Measurements from ENCODE around the gene GPATCH2.

GPATCH2 gene

DNA sequence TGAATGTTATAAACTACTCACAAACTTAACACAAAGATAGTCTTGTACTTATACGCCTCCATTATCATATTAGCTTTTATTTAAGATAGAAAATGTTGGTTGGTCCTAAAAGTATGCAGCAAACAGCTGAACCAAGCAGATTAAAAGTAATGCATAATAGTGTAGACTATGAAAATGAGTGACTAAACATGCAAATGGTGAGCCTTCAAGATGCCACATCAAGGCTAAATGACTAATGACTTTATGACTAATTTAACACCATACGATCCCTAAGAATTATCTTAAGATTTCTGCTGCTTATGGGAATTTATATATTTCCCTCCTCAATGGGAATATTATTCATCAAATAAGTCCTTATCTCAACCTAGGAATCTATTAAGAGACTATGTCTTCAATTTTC lies 4.6 kb downstream of the GPATCH2 start:
- H3K4me1 ChIP-seq (ENCODE audit: control insufficient read depth, insufficient read depth, low read length, poor library complexity, severe bottlenecking) = no peaks in the 10 kb centered on the region
- no peaks in the 10 kb centered on the region for H3K9me3 ChIP-seq (ENCODE audit: control insufficient read depth, low read length)
- WGBS, 2 experiments (ENCODE audit: insufficient coverage in 2 of 2) = no CpG with 5 or more reads among the region's 2 CpGs
- H3K27ac ChIP-seq (ENCODE audit: low read depth, low read length, severe bottlenecking) = no peak overlapping the region
- no peak overlapping the region for H3K4me3 ChIP-seq (ENCODE audit: extremely low read depth, insufficient read depth, low read length, poor library complexity, severe bottlenecking)
- no peaks in the 10 kb centered on the region for H3K36me3 ChIP-seq (ENCODE audit: control insufficient read depth, insufficient read depth, low read length)

- no peak overlapping the region for H3K27ac ChIP-seq (ENCODE audit: low read depth, low read length, severe bottlenecking)
- H3K4me1 ChIP-seq (ENCODE audit: control insufficient read depth, insufficient read depth, low read length, poor library complexity, severe bottlenecking) = no peaks in the 10 kb centered on the region
- 100% methylated on average over 1 of the region's 3 CpGs; no CpG with 5 or more reads in 1 of the 2 experiments for WGBS, 2 experiments (ENCODE audit: insufficient coverage in 2 of 2)
- peaks cover 15% of the 10 kb centered on the region for H3K36me3 ChIP-seq (ENCODE audit: control insufficient read depth, insufficient read depth, low read length)
- H3K9me3 ChIP-seq (ENCODE audit: control insufficient read depth, low read length) = no peaks in the 10 kb centered on the region
- no peak overlapping the region for H3K4me3 ChIP-seq (ENCODE audit: extremely low read depth, insufficient read depth, low read length, poor library complexity, severe bottlenecking)
These were observed 8.8 kb downstream of the GPATCH2 start for GRCh38 chr1:217622042-217622441.

DNA sequence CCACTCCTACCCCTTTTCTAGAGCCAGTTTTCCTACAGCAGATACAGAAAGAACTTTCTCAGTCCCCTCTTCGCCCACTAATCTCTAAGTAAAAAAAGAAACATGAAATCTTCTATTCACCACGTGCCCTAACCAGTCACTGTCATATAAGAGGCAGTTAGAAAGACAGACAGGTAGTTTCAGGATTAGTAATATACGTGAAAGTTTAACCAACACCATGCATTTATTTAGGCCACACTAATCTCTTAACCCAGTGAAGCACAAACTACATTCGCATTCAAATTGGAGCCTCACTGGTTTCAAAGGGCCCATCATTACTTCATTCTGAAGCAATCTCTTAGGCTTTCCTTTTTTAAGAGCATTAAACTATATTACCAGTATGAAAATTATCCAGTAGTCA lies 10.1 kb downstream of the GPATCH2 start:
- Histone ChIP-seq H3K4me3 (ENCODE audit: extremely low read depth, insufficient read depth, low read length, poor library complexity, severe bottlenecking) (no peak overlapping the region), H3K4me1 (ENCODE audit: control insufficient read depth, insufficient read depth, low read length, poor library complexity, severe bottlenecking) (no peaks in the 10 kb centered on the region), H3K9me3 (ENCODE audit: control insufficient read depth, low read length) (no peaks in the 10 kb centered on the region), H3K27ac (ENCODE audit: low read depth, low read length, severe bottlenecking) (no peak overlapping the region), H3K36me3 (ENCODE audit: control insufficient read depth, insufficient read depth, low read length) (peaks cover 15% of the 10 kb centered on the region)
- WGBS, 2 experiments (ENCODE audit: insufficient coverage in 2 of 2) = 96 to 100% methylated on average over 1 to 2 of the region's 4 CpGs

DNA sequence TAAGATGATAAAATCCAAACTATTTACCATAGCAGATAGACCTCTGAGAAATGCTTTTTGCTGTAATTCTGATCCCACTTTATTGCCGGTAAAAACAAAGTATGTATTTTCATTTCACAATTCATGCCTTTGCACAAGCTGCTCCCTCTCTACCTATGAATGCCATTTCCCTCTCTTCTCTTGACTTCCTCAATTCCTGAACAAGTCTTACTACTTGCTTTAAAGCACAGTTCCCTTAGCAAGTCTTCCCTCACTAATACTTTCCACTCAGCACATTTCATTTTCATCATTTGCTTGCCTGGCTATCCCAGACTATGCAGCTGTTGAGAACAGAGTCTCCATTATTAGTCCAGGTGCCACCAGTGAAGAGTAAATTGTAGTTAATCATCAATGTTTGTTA lies 13.8 kb downstream of the GPATCH2 start:
- Histone ChIP-seq H3K4me1 (ENCODE audit: control insufficient read depth, insufficient read depth, low read length, poor library complexity, severe bottlenecking) (no peaks in the 10 kb centered on the region), H3K36me3 (ENCODE audit: control insufficient read depth, insufficient read depth, low read length) (peaks cover 15% of the 10 kb centered on the region), H3K9me3 (ENCODE audit: control insufficient read depth, low read length) (no peaks in the 10 kb centered on the region), H3K27ac (ENCODE audit: low read depth, low read length, severe bottlenecking) (no peak overlapping the region), H3K4me3 (ENCODE audit: extremely low read depth, insufficient read depth, low read length, poor library complexity, severe bottlenecking) (no peak overlapping the region)
- WGBS, 2 experiments (ENCODE audit: insufficient coverage in 2 of 2) = 100% methylated on average over 1 of the region's 1 CpG

DNA sequence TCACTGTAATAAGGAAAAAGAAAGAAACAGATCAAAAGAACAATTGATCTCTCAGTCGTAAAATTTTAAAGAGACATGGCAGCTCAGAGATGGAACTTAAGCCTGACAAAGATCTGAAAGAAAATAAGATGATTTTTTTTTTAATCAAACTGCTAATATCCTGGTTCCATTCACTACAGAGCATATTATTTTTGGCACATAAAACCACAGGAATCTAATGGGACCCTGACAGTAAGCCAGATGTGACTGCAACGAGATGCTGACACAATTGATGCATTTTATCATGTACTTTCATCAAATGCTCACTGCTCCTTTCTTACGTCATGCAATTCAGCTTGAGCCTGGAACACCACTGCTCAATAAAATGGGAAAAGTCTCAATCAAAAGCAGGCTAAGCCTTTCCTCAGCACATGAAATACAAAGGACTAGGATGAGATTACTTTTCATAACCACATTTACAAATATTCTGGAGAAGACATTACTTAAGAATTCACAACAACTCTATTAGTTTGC lies 16.6 kb downstream of the GPATCH2 start:
- Histone ChIP-seq H3K4me3 (ENCODE audit: extremely low read depth, insufficient read depth, low read length, poor library complexity, severe bottlenecking) (no peak overlapping the region), H3K27ac (ENCODE audit: low read depth, low read length, severe bottlenecking) (no peak overlapping the region), H3K9me3 (ENCODE audit: control insufficient read depth, low read length) (no peaks in the 10 kb centered on the region), H3K4me1 (ENCODE audit: control insufficient read depth, insufficient read depth, low read length, poor library complexity, severe bottlenecking) (no peaks in the 10 kb centered on the region), H3K36me3 (ENCODE audit: control insufficient read depth, insufficient read depth, low read length) (peaks cover 23% of the 10 kb centered on the region)
- WGBS, 2 experiments (ENCODE audit: insufficient coverage in 2 of 2) = 93 to 94% methylated on average over 2 of the region's 3 CpGs

DNA sequence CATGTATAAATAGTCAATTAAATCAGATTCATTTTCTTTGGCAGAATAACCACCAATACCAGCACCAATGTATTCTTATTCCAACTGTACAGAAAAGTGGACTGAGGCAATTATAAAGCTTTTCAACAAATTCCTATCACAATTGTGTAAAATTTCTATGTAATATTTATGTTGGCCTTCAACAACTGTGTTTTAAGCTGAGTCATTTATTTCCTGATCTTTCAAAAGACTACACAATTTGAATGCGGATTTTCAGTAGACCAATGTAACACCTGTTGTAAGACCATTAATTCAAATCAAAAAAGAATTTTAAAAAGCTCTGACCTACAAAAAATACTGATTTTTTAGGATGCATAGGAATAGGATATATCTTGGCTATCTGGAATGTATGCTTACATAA lies 25.5 kb downstream of the GPATCH2 start:
- no peak overlapping the region for H3K4me3 ChIP-seq (ENCODE audit: extremely low read depth, insufficient read depth, low read length, poor library complexity, severe bottlenecking)
- H3K36me3 ChIP-seq (ENCODE audit: control insufficient read depth, insufficient read depth, low read length) = peaks cover 21% of the 10 kb centered on the region
- WGBS, 2 experiments (ENCODE audit: insufficient coverage in 2 of 2) = 100% methylated on average over 1 of the region's 1 CpG; no CpG with 5 or more reads in 1 of the 2 experiments
- no peak overlapping the region for H3K27ac ChIP-seq (ENCODE audit: low read depth, low read length, severe bottlenecking)
- H3K4me1 ChIP-seq (ENCODE audit: control insufficient read depth, insufficient read depth, low read length, poor library complexity, severe bottlenecking) = no peaks in the 10 kb centered on the region
- H3K9me3 ChIP-seq (ENCODE audit: control insufficient read depth, low read length) = no peaks in the 10 kb centered on the region

DNA sequence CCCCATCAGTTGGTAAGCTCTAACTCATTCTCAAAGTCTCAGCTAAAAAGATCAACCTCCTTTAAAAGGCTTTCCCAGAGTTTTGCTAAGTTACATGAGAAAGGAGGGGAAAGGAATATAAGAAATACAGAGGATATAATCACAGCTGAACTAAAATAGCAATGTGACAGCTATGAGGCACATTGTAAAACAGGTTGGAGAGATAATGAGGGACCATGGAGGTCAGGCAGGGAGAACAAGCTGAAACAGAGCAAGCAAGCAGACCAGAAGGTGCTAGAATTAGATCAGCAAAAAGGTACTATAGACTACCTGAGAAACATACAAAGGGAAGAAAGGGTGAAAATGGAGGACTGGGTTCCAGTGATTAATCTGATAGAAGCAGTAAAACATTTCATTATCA lies 28.5 kb downstream of the GPATCH2 start:
- H3K36me3 ChIP-seq (ENCODE audit: control insufficient read depth, insufficient read depth, low read length) = peaks cover 13% of the 10 kb centered on the region

GRCh38 chr1:217599154-217599553 lies 31.7 kb downstream of the GPATCH2 start:
- Histone ChIP-seq H3K27ac (ENCODE audit: low read depth, low read length, severe bottlenecking) (no peak overlapping the region), H3K4me1 (ENCODE audit: control insufficient read depth, insufficient read depth, low read length, poor library complexity, severe bottlenecking) (no peaks in the 10 kb centered on the region), H3K36me3 (ENCODE audit: control insufficient read depth, insufficient read depth, low read length) (peaks cover 9% of the 10 kb centered on the region), H3K9me3 (ENCODE audit: control insufficient read depth, low read length) (no peaks in the 10 kb centered on the region), H3K4me3 (ENCODE audit: extremely low read depth, insufficient read depth, low read length, poor library complexity, severe bottlenecking) (no peak overlapping the region)
- WGBS, 2 experiments (ENCODE audit: insufficient coverage in 2 of 2) = 85% methylated on average over 2 of the region's 2 CpGs; no CpG with 5 or more reads in 1 of the 2 experiments

More for the DNA sequence above, 28.5 kb downstream of the GPATCH2 start:
- H3K4me3 ChIP-seq (ENCODE audit: extremely low read depth, insufficient read depth, low read length, poor library complexity, severe bottlenecking) = no peak overlapping the region
- H3K9me3 ChIP-seq (ENCODE audit: control insufficient read depth, low read length) = no peaks in the 10 kb centered on the region
- H3K4me1 ChIP-seq (ENCODE audit: control insufficient read depth, insufficient read depth, low read length, poor library complexity, severe bottlenecking) = no peaks in the 10 kb centered on the region
- no peak overlapping the region for H3K27ac ChIP-seq (ENCODE audit: low read depth, low read length, severe bottlenecking)

DNA sequence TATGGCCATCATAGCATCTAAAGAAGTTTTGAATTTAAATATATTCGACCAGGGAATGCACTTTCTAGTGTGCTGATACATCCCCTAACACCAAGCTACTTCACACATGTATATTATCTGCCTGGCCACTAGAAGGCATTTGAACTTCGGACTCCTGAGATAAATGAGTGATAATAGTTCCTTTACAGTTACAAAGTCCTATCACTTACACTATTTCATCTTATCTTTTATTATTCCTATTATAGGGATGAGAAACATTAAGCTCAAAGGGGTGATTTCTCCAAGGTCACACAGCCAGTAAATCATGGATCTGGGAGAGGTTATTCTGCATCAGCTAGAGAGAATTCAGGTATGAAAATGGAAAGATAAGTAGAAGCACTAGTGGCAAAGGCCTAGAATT lies 40.3 kb downstream of the GPATCH2 start:
- no peaks in the 10 kb centered on the region for H3K4me1 ChIP-seq (ENCODE audit: control insufficient read depth, insufficient read depth, low read length, poor library complexity, severe bottlenecking)
- no CpG with 5 or more reads among the region's 2 CpGs for WGBS, 2 experiments (ENCODE audit: insufficient coverage in 2 of 2)
- H3K36me3 ChIP-seq (ENCODE audit: control insufficient read depth, insufficient read depth, low read length) = no peaks in the 10 kb centered on the region
- H3K27ac ChIP-seq (ENCODE audit: low read depth, low read length, severe bottlenecking) = no peak overlapping the region
- H3K9me3 ChIP-seq (ENCODE audit: control insufficient read depth, low read length) = no peaks in the 10 kb centered on the region
- H3K4me3 ChIP-seq (ENCODE audit: extremely low read depth, insufficient read depth, low read length, poor library complexity, severe bottlenecking) = no peak overlapping the region

DNA sequence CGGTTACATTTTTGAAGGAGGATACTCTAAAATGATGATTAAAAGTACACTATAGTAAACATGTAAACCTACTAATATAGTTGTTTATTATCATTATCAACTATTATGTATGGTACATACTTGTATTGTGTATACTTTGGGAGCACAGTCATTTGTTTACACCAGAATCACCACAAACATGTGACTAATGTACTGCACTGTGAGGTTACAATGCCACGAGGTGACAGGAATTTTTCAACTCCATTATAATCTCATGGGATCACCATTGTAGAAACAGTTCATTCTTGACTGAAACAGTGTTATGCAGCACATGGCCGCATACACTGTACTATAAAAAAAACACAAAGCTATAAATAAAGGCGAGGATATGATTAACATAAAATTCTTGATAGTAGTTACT lies 44.3 kb downstream of the GPATCH2 start:
- Histone ChIP-seq H3K36me3 (ENCODE audit: control insufficient read depth, insufficient read depth, low read length) (peaks cover 4% of the 10 kb centered on the region), H3K4me3 (ENCODE audit: extremely low read depth, insufficient read depth, low read length, poor library complexity, severe bottlenecking) (no peak overlapping the region), H3K9me3 (ENCODE audit: control insufficient read depth, low read length) (no peaks in the 10 kb centered on the region), H3K4me1 (ENCODE audit: control insufficient read depth, insufficient read depth, low read length, poor library complexity, severe bottlenecking) (no peaks in the 10 kb centered on the region), H3K27ac (ENCODE audit: low read depth, low read length, severe bottlenecking) (no peak overlapping the region)
- WGBS, 2 experiments (ENCODE audit: insufficient coverage in 2 of 2) = 86% methylated on average over 1 of the region's 4 CpGs; no CpG with 5 or more reads in 1 of the 2 experiments

GRCh38 chr1:217585577-217585976 lies 45.3 kb downstream of the GPATCH2 start:
- H3K9me3 ChIP-seq (ENCODE audit: control insufficient read depth, low read length) = no peaks in the 10 kb centered on the region
- peaks cover 4% of the 10 kb centered on the region for H3K36me3 ChIP-seq (ENCODE audit: control insufficient read depth, insufficient read depth, low read length)
- no peak overlapping the region for H3K27ac ChIP-seq (ENCODE audit: low read depth, low read length, severe bottlenecking)
- H3K4me1 ChIP-seq (ENCODE audit: control insufficient read depth, insufficient read depth, low read length, poor library complexity, severe bottlenecking) = no peaks in the 10 kb centered on the region
- no CpG with 5 or more reads among the region's 2 CpGs for WGBS, 2 experiments (ENCODE audit: insufficient coverage in 2 of 2)
- no peak overlapping the region for H3K4me3 ChIP-seq (ENCODE audit: extremely low read depth, insufficient read depth, low read length, poor library complexity, severe bottlenecking)

Data from mesodermal cell (in vitro differentiated cells).